Ishikawa (cell line): Measurements from ENCODE around the gene SEC24D.

Source experiments
- CREB1 ChIP-seq: IDR thresholded peaks from 2 replicates; pipeline ENCODE4 v1.6.1; 2012; ENCODE audit warnings: low read depth
- EGR1 ChIP-seq: IDR thresholded peaks from 2 replicates; pipeline ENCODE4 v1.6.1; 2012
- EP300 ChIP-seq: IDR thresholded peaks from 2 replicates; pipeline ENCODE4 v1.6.1; 2012; ENCODE audit warnings: borderline replicate concordance
- NFIC ChIP-seq: IDR thresholded peaks from 2 replicates; pipeline ENCODE4 v1.6.1; 2012
- TCF12 ChIP-seq: IDR thresholded peaks from 2 replicates; pipeline ENCODE4 v1.6.1; 2012; ENCODE audit warnings: low read depth
- TF ChIP-seq, protein P1 (sequence below): IDR thresholded peaks from 2 replicates; pipeline ENCODE4 v1.6.1; 2012; ENCODE audit warnings: low read depth, mild to moderate bottlenecking
- TF ChIP-seq, protein P2 (sequence below): IDR thresholded peaks from 2 replicates; pipeline ENCODE4 v1.6.1; 2012

DNA sequence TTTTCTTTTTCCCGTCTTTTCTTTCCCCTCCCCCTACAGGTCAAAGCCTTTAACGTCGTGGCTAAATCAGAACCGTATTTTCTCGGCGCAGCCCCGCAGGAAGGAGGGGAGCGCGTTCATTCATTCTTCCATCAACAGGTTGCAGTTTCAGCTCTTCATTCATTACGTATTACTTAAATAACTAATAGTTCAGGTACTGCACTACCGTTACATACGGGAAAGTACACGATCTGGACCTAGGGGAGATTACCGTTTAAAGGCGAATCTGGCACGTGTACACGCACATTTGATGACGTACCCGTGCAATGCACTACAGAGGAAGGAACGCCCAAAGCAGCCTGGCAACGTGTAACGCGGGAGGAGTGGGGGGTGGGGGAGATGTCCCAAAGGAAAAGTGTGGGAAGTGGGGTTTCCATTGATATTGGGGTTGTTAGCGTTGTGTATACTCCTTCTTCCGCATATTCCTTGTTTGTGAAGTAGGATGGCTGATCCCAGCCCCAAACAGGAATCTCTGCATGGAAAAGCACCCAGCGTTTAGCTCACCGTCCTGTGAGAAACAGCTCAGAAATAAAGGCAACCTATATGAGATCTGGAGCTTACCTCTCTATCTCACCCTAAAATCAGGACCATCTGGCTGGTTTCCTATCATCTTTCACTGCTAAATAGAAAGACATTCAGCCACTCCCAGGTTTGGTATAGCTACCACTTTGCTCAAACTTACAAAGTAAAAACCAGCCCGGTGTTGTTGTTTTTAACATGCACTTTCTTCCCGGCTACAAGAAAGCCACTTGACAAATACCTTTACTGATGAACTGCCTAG is 585 bp upstream of the SEC24D start:
- no peak for TF ChIP-seq EP300
- TF ChIP-seq CREB1, result peak; percentile 36; the same call in 1 of the 2 replicates
- TF ChIP-seq, protein P1, sequence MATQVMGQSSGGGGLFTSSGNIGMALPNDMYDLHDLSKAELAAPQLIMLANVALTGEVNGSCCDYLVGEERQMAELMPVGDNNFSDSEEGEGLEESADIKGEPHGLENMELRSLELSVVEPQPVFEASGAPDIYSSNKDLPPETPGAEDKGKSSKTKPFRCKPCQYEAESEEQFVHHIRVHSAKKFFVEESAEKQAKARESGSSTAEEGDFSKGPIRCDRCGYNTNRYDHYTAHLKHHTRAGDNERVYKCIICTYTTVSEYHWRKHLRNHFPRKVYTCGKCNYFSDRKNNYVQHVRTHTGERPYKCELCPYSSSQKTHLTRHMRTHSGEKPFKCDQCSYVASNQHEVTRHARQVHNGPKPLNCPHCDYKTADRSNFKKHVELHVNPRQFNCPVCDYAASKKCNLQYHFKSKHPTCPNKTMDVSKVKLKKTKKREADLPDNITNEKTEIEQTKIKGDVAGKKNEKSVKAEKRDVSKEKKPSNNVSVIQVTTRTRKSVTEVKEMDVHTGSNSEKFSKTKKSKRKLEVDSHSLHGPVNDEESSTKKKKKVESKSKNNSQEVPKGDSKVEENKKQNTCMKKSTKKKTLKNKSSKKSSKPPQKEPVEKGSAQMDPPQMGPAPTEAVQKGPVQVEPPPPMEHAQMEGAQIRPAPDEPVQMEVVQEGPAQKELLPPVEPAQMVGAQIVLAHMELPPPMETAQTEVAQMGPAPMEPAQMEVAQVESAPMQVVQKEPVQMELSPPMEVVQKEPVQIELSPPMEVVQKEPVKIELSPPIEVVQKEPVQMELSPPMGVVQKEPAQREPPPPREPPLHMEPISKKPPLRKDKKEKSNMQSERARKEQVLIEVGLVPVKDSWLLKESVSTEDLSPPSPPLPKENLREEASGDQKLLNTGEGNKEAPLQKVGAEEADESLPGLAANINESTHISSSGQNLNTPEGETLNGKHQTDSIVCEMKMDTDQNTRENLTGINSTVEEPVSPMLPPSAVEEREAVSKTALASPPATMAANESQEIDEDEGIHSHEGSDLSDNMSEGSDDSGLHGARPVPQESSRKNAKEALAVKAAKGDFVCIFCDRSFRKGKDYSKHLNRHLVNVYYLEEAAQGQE, result no peak
- TF ChIP-seq, protein P2, sequence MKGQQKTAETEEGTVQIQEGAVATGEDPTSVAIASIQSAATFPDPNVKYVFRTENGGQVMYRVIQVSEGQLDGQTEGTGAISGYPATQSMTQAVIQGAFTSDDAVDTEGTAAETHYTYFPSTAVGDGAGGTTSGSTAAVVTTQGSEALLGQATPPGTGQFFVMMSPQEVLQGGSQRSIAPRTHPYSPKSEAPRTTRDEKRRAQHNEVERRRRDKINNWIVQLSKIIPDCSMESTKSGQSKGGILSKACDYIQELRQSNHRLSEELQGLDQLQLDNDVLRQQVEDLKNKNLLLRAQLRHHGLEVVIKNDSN, result peak; percentile 36; the same call in 1 of the 2 replicates
- no peak for TF ChIP-seq EGR1
- no peak for TF ChIP-seq TCF12
- TF ChIP-seq NFIC, result no peak; the same call in 1 of the 2 replicates
